Measurements from ENCODE around the gene ZNF346. TPM values are rescaled to one million over a fixed set of nuclear protein-coding genes. Genes with fewer than 3 reads are reported as not detected.

The ZNF346 gene
- total and polyA plus RNA-seq, 2 of the 13 experiments (the other 11 are each of a cell fraction or from before 2014, with no cell fraction given), result 8.6 to 19.4 TPM

DNA sequence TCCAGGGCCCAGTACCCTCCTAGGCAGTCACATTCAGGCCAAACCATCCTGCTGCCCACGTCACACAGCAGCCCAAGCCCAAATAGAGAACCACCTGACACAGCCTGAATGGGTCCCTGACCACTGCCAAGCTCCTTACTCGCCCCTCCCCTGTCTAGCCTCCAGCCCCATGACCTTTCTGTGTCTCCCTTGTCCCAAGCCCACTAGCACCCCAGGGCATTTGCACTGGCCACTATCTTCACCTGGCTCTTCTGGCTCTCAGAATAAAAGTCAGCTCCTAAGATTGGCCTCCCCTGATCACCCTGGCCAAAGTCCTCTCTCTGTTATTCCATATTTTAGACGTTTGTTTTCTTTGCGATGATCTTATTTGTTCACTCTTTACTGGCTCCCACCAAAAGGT lies 84.7 kb downstream of the ZNF346 start (continued):
- no peak for TF ChIP-seq ZIK1 (CRISPR knock-in tag; IDR thresholded peaks at IDR 0.05; ENCODE audit: borderline replicate concordance, low read depth)
- TF ChIP-seq, protein P1, sequence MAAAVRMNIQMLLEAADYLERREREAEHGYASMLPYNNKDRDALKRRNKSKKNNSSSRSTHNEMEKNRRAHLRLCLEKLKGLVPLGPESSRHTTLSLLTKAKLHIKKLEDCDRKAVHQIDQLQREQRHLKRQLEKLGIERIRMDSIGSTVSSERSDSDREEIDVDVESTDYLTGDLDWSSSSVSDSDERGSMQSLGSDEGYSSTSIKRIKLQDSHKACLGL (CRISPR knock-in tag; IDR thresholded peaks at IDR 0.05), result no peak
- TF ChIP-seq FOXP1 (IDR thresholded peaks at IDR 0.05), result no peak
- no peak for TF ChIP-seq FOXP1 (CRISPR knock-in tag; IDR thresholded peaks at IDR 0.05)
- TF ChIP-seq ZNF883 (CRISPR knock-in tag; IDR thresholded peaks at IDR 0.05; ENCODE audit: not compliant biosample characterization), result no peak
- no peak for TF ChIP-seq JUND (CRISPR knock-in tag; IDR thresholded peaks at IDR 0.05)
- no peak for TF ChIP-seq HNF4G (IDR thresholded peaks at IDR 0.05; ENCODE audit: borderline replicate concordance, low read depth, low read length)
- TF ChIP-seq HNF4G (CRISPR knock-in tag; IDR thresholded peaks at IDR 0.05; ENCODE audit: borderline replicate concordance, low read depth), result no peak
- TF ChIP-seq HNF4A (CRISPR knock-in tag; IDR thresholded peaks at IDR 0.05), result 0 out of 2 replicates have a peak, but pooled peaks have one; percentile 13
- no peak for TF ChIP-seq TEAD3 (CRISPR knock-in tag; optimal IDR thresholded peaks at IDR 0.05; ENCODE audit: borderline replicate concordance)
- no peak for TF ChIP-seq ZNF550 (CRISPR knock-in tag; IDR thresholded peaks at IDR 0.05; ENCODE audit: borderline replicate concordance)
- TF ChIP-seq, protein P2, sequence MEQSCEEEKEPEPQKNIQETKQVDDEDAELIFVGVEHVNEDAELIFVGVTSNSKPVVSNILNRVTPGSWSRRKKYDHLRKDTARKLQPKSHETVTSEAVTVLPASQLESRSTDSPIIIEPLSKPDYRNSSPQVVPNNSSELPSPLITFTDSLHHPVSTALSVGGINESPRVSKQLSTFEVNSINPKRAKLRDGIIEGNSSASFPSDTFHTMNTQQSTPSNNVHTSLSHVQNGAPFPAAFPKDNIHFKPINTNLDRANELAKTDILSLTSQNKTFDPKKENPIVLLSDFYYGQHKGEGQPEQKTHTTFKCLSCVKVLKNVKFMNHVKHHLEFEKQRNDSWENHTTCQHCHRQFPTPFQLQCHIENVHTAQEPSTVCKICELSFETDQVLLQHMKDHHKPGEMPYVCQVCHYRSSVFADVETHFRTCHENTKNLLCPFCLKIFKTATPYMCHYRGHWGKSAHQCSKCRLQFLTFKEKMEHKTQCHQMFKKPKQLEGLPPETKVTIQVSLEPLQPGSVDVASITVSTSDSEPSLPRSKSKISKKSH (CRISPR knock-in tag; IDR thresholded peaks at IDR 0.05; ENCODE audit: borderline replicate concordance), result no peak
- TF ChIP-seq CC2D1A (CRISPR knock-in tag; IDR thresholded peaks at IDR 0.05), result no peak
- TF ChIP-seq, protein P3, sequence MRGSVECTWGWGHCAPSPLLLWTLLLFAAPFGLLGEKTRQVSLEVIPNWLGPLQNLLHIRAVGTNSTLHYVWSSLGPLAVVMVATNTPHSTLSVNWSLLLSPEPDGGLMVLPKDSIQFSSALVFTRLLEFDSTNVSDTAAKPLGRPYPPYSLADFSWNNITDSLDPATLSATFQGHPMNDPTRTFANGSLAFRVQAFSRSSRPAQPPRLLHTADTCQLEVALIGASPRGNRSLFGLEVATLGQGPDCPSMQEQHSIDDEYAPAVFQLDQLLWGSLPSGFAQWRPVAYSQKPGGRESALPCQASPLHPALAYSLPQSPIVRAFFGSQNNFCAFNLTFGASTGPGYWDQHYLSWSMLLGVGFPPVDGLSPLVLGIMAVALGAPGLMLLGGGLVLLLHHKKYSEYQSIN (CRISPR knock-in tag; IDR thresholded peaks at IDR 0.05; ENCODE audit: borderline replicate concordance), result no peak
